H9 (cell line): ENCODE measurements around the gene KLC4. TPM values are rescaled to one million over a fixed set of nuclear protein-coding genes. Genes with fewer than 3 reads are reported as not detected.

ENCODE experiments used
- DNase-seq: peaks from one replicate; pipeline ENCODE4 v3.0.0-alpha.2; 2017
- H2AFZ ChIP-seq: one replicate; pipeline ENCODE4 v1.6.1; 2013; ENCODE audit warnings: mild to moderate bottlenecking, low read length, control low read depth, moderate library complexity
- H2AK5ac ChIP-seq: 2 replicates; pipeline ENCODE4 v1.6.1; 2013; ENCODE audit warnings: low read length, control low read depth, mixed read lengths; ENCODE audit not compliant: insufficient read length
- H2BK120ac ChIP-seq: one replicate; pipeline ENCODE4 v1.6.1; 2013; ENCODE audit warnings: low read depth, mild to moderate bottlenecking, low read length, control low read depth, inconsistent platforms; ENCODE audit not compliant: poor library complexity, severe bottlenecking
- H2BK12ac ChIP-seq: 2 replicates; pipeline ENCODE4 v1.6.1; 2013; ENCODE audit warnings: low read length, control low read depth, mixed read lengths, low read depth; ENCODE audit not compliant: insufficient read length
- H2BK15ac ChIP-seq: 2 replicates; pipeline ENCODE4 v1.6.1; 2013; ENCODE audit warnings: low read depth, low read length, control low read depth
- H2BK20ac ChIP-seq: one replicate; pipeline ENCODE4 v1.6.1; 2013; ENCODE audit warnings: low read depth, mild to moderate bottlenecking, low read length, control low read depth, inconsistent platforms; ENCODE audit not compliant: poor library complexity, severe bottlenecking
- H2BK5ac ChIP-seq: 2 replicates; pipeline ENCODE4 v1.6.1; 2013; ENCODE audit warnings: low read length, control low read depth, mixed read lengths; ENCODE audit not compliant: insufficient read length
- H3K14ac ChIP-seq: 2 replicates; pipeline ENCODE4 v1.6.1; 2013; ENCODE audit warnings: low read length, control low read depth; ENCODE audit not compliant: insufficient read depth
- H3K18ac ChIP-seq: 2 replicates; pipeline ENCODE4 v1.6.1; 2013; ENCODE audit warnings: low read depth, mild to moderate bottlenecking, mixed read lengths, low read length, control low read depth; ENCODE audit not compliant: insufficient read length
- H3K23ac ChIP-seq: 2 replicates; pipeline ENCODE4 v1.6.1; 2013; ENCODE audit warnings: low read length, control low read depth, mixed read lengths, low read depth; ENCODE audit not compliant: insufficient read length
- H3K23me2 ChIP-seq: 2 replicates; pipeline ENCODE4 v1.6.1; 2013; ENCODE audit warnings: low read depth, mild to moderate bottlenecking, mixed read lengths, low read length, control low read depth; ENCODE audit not compliant: insufficient read length, poor library complexity, severe bottlenecking
- H3K27ac ChIP-seq: 2 replicates; pipeline ENCODE4 v1.5.1; 2013; ENCODE audit warnings: low read length, control low read depth, mixed read lengths, low read depth; ENCODE audit not compliant: insufficient read length
- H3K27me3 ChIP-seq: 2 replicates; pipeline ENCODE4 v1.6.1; 2013; ENCODE audit warnings: low read length, control low read depth, inconsistent platforms; ENCODE audit not compliant: insufficient read depth
- H3K4ac ChIP-seq: 2 replicates; pipeline ENCODE4 v1.6.1; 2013; ENCODE audit warnings: low read depth, mild to moderate bottlenecking, control low read depth, inconsistent platforms, low read length, moderate library complexity
- H3K4me1 ChIP-seq: 2 replicates; pipeline ENCODE4 v1.6.1; 2013; ENCODE audit warnings: low read length, control low read depth, inconsistent platforms; ENCODE audit not compliant: insufficient read depth
- H3K4me2 ChIP-seq: 2 replicates; pipeline ENCODE4 v1.6.1; 2013; ENCODE audit warnings: low read length, control low read depth, mixed read lengths; ENCODE audit not compliant: insufficient read length, insufficient read depth
- H3K56ac ChIP-seq: 2 replicates; pipeline ENCODE4 v1.6.1; 2013; ENCODE audit warnings: low read depth, mild to moderate bottlenecking, mixed read lengths, low read length, control low read depth; ENCODE audit not compliant: insufficient read length
- H3K79me1 ChIP-seq: 2 replicates; pipeline ENCODE4 v1.6.1; 2013; ENCODE audit warnings: low read depth, mild to moderate bottlenecking, moderate library complexity, low read length, control low read depth, inconsistent platforms; ENCODE audit not compliant: insufficient read depth, poor library complexity, severe bottlenecking
- H3K79me2 ChIP-seq: 2 replicates; pipeline ENCODE4 v1.6.1; 2013; ENCODE audit warnings: low read length, control low read depth, inconsistent platforms; ENCODE audit not compliant: insufficient read depth
- H3K9ac ChIP-seq: 2 replicates; pipeline ENCODE4 v1.6.1; 2013; ENCODE audit warnings: low read length, control low read depth, mixed read lengths; ENCODE audit not compliant: insufficient read length; ENCODE audit errors: extremely low read depth
- H3K9me3 ChIP-seq: one replicate; pipeline ENCODE4 v1.6.1; 2013; ENCODE audit warnings: low read depth, low read length, inconsistent platforms; ENCODE audit not compliant: control insufficient read depth
- H3T11ph ChIP-seq: one replicate; pipeline ENCODE4 v1.6.1; 2013; ENCODE audit warnings: mild to moderate bottlenecking, low read length, control low read depth, inconsistent platforms
- H4K20me1 ChIP-seq: one replicate; pipeline ENCODE4 v1.6.1; 2013; ENCODE audit not compliant: control insufficient read depth, insufficient read length, insufficient read depth
- H4K5ac ChIP-seq: 2 replicates; pipeline ENCODE4 v1.6.1; 2013; ENCODE audit warnings: low read depth, mild to moderate bottlenecking, mixed read lengths, low read length, control low read depth; ENCODE audit not compliant: insufficient read length
- H4K8ac ChIP-seq: replicated peaks from 2 replicates; pipeline ENCODE4 v1.6.1; 2013; ENCODE audit warnings: low read length, control low read depth, mixed read lengths, low read depth; ENCODE audit not compliant: insufficient read length
- H4K91ac ChIP-seq: 2 replicates; pipeline ENCODE4 v1.6.1; 2013; ENCODE audit warnings: low read depth, mild to moderate bottlenecking, moderate library complexity, mixed read lengths, low read length, control low read depth; ENCODE audit not compliant: insufficient read length
- H3K27ac Mint-ChIP-seq, 3 experiments: 2 replicates in 2 of 3; 3 replicates in 1 of 3; pipeline ENCODE4 v1.8.0; 2020 to 2021; ENCODE audit warnings: mixed read lengths in 3 of 3, mild to moderate bottlenecking in 1 of 3, moderate library complexity in 1 of 3
- H3K27me3 Mint-ChIP-seq: 2 replicates; pipeline ENCODE4 v1.8.0; 2021; ENCODE audit warnings: low read depth, mild to moderate bottlenecking, moderate library complexity, mixed read lengths
- H3K36me3 Mint-ChIP-seq, 3 experiments: 2 replicates in 2 of 3; 3 replicates in 1 of 3; pipeline ENCODE4 v1.8.0; 2020 to 2021; ENCODE audit warnings: low read depth in 3 of 3, mixed read lengths in 3 of 3; ENCODE audit not compliant: insufficient read depth in 1 of 3
- H3K4me1 Mint-ChIP-seq, 2 experiments: 2 replicates each; pipeline ENCODE4 v1.8.0; 2020; ENCODE audit warnings: mixed read lengths in 2 of 2
- H3K4me3 Mint-ChIP-seq, 2 experiments: 2 replicates in 1 of 2; 3 replicates in 1 of 2; pipeline ENCODE4 v1.8.0; 2020 to 2021; ENCODE audit warnings: mild to moderate bottlenecking in 2 of 2, mixed read lengths in 2 of 2, moderate library complexity in 1 of 2
- H3K9me3 Mint-ChIP-seq, 2 experiments: 2 replicates in 1 of 2; 3 replicates in 1 of 2; pipeline ENCODE4 v1.8.0; 2020; ENCODE audit warnings: mild to moderate bottlenecking in 2 of 2, mixed read lengths in 2 of 2, moderate library complexity in 1 of 2
- CTCF ChIP-seq: fragments of 200-600 bp; sonication (generic); conservative IDR thresholded peaks from 3 replicates; pipeline ENCODE4 v1.8.0; 2021; ENCODE audit warnings: antibody characterized with exemption, mild to moderate bottlenecking
- WGBS: extraction: QIAGEN DNeasy Blood & Tissue Kit; methylation state at CpG from one replicate; pipeline ENCODE4 v1.1.7; 2013; ENCODE audit warnings: missing lambda C conversion rate, low lambda C conversion rate, mixed read lengths; ENCODE audit not compliant: insufficient read length; ENCODE audit errors: extremely low coverage; 5-methylcytosine and 5-hydroxymethylcytosine counted together
- total RNA-seq: library from RNA; stranded (reverse); gene quantifications from 2 replicates; pipeline ENCODE4 v1.2.1, GENCODE V29; 2021

The KLC4 gene
- total RNA-seq, 1 experiment from 2014 or later, result 29.7 TPM

GRCh38 chr6:43020052-43020705 is 39.3 kb upstream of the KLC4 start:
- no peak overlapping the region for H4K8ac ChIP-seq
- H3K4me3 Mint-ChIP-seq, result peak overlapping the region in 1 of 2 experiments; percentile 84; a peak in 2 of 5 replicates
- H3K27ac Mint-ChIP-seq, result peak overlapping the region in 2 of 3 experiments; percentile 78 to 80; a peak in 4 of 7 replicates
- no peak overlapping the region for H3K56ac ChIP-seq
- H2BK120ac ChIP-seq, result no peak overlapping the region
- no peak overlapping the region for H2BK15ac ChIP-seq
- DNase-seq, result no peak
- no CpG with 5 or more reads among the region's 3 CpGs for WGBS
- TF ChIP-seq CTCF, result no peak
- no peak overlapping the region for H4K91ac ChIP-seq
- peaks cover 7% of the 10 kb centered on the region for H3K23me2 ChIP-seq
- H3K4ac ChIP-seq, result no peak overlapping the region
- H4K5ac ChIP-seq, result no peak overlapping the region
- no peak overlapping the region for H2BK5ac ChIP-seq
- H2BK12ac ChIP-seq, result no peak overlapping the region
- no peaks in the 10 kb centered on the region for H4K20me1 ChIP-seq
- no peak overlapping the region for H3K27ac ChIP-seq
- no peak overlapping the region for H3K18ac ChIP-seq
- peaks cover 4% of the 10 kb centered on the region; the same call in 1 of the 2 replicates for H3K79me2 ChIP-seq
- no peak overlapping the region for H2AK5ac ChIP-seq
- H3K23ac ChIP-seq, result no peak overlapping the region
- H3K9me3 Mint-ChIP-seq, result no peaks in the 10 kb centered on the region
- no peaks in the 10 kb centered on the region for H3K27me3 ChIP-seq
- H2AFZ ChIP-seq, result no peak overlapping the region
- peaks cover 7% of the 10 kb centered on the region for H3K79me1 ChIP-seq
- peaks cover 6 to 21% of the 10 kb centered on the region in 2 experiments for H3K4me1 Mint-ChIP-seq
- no peaks in the 10 kb centered on the region for H3K4me1 ChIP-seq
- H3K27me3 Mint-ChIP-seq, result no peaks in the 10 kb centered on the region
- no peak overlapping the region for H3K14ac ChIP-seq
- no peak overlapping the region for H3K9ac ChIP-seq
- H2BK20ac ChIP-seq, result no peak overlapping the region
- peaks cover 26 to 53% (median 51%) of the 10 kb centered on the region in 3 experiments for H3K36me3 Mint-ChIP-seq
- no peaks in the 10 kb centered on the region for H3K9me3 ChIP-seq
- H3T11ph ChIP-seq, result no peak overlapping the region
- H3K4me2 ChIP-seq, result peak overlapping the region; percentile 75
